Measurements from ENCODE around the gene MRPL53.

DNA sequence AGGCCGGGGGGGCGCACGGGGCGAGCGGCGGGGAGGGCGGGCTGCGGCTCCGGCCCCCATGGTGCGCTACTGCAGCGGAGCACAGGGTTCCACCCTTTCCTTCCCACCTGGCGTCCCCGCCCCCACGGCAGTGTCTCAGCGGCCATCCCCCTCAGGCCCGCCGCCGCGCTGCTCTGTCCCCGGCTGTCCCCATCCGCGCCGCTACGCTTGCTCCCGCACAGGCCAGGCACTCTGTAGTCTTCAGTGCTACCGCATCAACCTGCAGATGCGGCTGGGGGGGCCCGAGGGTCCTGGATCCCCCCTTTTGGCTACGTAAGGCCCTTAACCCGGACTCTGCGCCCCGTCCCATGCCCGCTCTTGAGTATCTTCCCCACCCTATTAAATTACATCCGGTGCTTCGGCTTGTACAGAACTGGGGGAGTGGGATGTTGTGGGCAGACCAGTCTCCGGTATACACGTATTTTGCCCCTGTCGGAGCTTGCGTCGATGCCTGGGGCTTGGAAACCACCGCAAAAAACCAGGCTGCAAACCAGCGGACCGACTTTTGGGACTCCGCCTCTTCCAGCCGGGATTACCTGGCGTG is 14.8 kb downstream of the MRPL53 start:
- no peak for TF ChIP-seq YY1 (IDR thresholded peaks at IDR 0.05)
- TF ChIP-seq, protein P1, sequence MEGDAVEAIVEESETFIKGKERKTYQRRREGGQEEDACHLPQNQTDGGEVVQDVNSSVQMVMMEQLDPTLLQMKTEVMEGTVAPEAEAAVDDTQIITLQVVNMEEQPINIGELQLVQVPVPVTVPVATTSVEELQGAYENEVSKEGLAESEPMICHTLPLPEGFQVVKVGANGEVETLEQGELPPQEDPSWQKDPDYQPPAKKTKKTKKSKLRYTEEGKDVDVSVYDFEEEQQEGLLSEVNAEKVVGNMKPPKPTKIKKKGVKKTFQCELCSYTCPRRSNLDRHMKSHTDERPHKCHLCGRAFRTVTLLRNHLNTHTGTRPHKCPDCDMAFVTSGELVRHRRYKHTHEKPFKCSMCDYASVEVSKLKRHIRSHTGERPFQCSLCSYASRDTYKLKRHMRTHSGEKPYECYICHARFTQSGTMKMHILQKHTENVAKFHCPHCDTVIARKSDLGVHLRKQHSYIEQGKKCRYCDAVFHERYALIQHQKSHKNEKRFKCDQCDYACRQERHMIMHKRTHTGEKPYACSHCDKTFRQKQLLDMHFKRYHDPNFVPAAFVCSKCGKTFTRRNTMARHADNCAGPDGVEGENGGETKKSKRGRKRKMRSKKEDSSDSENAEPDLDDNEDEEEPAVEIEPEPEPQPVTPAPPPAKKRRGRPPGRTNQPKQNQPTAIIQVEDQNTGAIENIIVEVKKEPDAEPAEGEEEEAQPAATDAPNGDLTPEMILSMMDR (IDR thresholded peaks at IDR 0.05; ENCODE audit: low read depth, low read length, missing input control) = no peak
- no peak for TF ChIP-seq FOXA1 (IDR thresholded peaks at IDR 0.05)
- TF ChIP-seq RXRA (IDR thresholded peaks at IDR 0.05) = no peak
- TF ChIP-seq JUND (IDR thresholded peaks at IDR 0.05) = no peak
- TF ChIP-seq HNF4A (conservative IDR thresholded peaks at IDR 0.05) = no peak
- TF ChIP-seq, protein P2, sequence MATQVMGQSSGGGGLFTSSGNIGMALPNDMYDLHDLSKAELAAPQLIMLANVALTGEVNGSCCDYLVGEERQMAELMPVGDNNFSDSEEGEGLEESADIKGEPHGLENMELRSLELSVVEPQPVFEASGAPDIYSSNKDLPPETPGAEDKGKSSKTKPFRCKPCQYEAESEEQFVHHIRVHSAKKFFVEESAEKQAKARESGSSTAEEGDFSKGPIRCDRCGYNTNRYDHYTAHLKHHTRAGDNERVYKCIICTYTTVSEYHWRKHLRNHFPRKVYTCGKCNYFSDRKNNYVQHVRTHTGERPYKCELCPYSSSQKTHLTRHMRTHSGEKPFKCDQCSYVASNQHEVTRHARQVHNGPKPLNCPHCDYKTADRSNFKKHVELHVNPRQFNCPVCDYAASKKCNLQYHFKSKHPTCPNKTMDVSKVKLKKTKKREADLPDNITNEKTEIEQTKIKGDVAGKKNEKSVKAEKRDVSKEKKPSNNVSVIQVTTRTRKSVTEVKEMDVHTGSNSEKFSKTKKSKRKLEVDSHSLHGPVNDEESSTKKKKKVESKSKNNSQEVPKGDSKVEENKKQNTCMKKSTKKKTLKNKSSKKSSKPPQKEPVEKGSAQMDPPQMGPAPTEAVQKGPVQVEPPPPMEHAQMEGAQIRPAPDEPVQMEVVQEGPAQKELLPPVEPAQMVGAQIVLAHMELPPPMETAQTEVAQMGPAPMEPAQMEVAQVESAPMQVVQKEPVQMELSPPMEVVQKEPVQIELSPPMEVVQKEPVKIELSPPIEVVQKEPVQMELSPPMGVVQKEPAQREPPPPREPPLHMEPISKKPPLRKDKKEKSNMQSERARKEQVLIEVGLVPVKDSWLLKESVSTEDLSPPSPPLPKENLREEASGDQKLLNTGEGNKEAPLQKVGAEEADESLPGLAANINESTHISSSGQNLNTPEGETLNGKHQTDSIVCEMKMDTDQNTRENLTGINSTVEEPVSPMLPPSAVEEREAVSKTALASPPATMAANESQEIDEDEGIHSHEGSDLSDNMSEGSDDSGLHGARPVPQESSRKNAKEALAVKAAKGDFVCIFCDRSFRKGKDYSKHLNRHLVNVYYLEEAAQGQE (IDR thresholded peaks at IDR 0.05) = peak; percentile 84
- TF ChIP-seq EGR1 (IDR thresholded peaks at IDR 0.05; ENCODE audit: low read depth in 2 of 2) = no peak
- TF ChIP-seq, protein P3, sequence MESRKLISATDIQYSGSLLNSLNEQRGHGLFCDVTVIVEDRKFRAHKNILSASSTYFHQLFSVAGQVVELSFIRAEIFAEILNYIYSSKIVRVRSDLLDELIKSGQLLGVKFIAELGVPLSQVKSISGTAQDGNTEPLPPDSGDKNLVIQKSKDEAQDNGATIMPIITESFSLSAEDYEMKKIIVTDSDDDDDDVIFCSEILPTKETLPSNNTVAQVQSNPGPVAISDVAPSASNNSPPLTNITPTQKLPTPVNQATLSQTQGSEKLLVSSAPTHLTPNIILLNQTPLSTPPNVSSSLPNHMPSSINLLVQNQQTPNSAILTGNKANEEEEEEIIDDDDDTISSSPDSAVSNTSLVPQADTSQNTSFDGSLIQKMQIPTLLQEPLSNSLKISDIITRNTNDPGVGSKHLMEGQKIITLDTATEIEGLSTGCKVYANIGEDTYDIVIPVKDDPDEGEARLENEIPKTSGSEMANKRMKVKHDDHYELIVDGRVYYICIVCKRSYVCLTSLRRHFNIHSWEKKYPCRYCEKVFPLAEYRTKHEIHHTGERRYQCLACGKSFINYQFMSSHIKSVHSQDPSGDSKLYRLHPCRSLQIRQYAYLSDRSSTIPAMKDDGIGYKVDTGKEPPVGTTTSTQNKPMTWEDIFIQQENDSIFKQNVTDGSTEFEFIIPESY (IDR thresholded peaks at IDR 0.05) = no peak
- no peak for TF ChIP-seq HNF4G (IDR thresholded peaks at IDR 0.05)
- TF ChIP-seq GABPA (IDR thresholded peaks at IDR 0.05 in 1 of 2, conservative IDR thresholded peaks at IDR 0.05 in 1 of 2) = no peak
- TF ChIP-seq, protein P4, sequence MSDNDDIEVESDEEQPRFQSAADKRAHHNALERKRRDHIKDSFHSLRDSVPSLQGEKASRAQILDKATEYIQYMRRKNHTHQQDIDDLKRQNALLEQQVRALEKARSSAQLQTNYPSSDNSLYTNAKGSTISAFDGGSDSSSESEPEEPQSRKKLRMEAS (IDR thresholded peaks at IDR 0.05) = no peak
- TF ChIP-seq, protein P5, sequence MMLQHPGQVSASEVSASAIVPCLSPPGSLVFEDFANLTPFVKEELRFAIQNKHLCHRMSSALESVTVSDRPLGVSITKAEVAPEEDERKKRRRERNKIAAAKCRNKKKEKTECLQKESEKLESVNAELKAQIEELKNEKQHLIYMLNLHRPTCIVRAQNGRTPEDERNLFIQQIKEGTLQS (IDR thresholded peaks at IDR 0.05) = no peak
